ENCODE results near the gene C19orf47. TPM values are rescaled to one million over a fixed set of nuclear protein-coding genes. Genes with fewer than 3 reads are reported as not detected.

C19orf47 gene
- 215 TPM for total RNA-seq
- long read RNA-seq, partial matches to known transcripts, result 21 of 129 reads
- long read RNA-seq, other reads (novel, unspliced or antisense), result 103 of 129 reads

- peak; percentile 97 for ATAC-seq
- intact Hi-C loops (cut with micrococcal nuclease), result no loop called here
Observed at GRCh38 chr19:40348125-40348913, at the start of gene C19orf47, which contains the start of gene PLD3. Gene C19orf47 (minus strand): TSS chr19:40348397. CDS start chr19:40341857, 6,540 bp downstream. Gene PLD3 (plus strand): TSS chr19:40348695. CDS start chr19:40366484, 17,789 bp downstream.

GRCh38 chr19:40397568-40397906 lies 49.3 kb upstream of the C19orf47 start:
- ATAC-seq (no peak), DNase-seq (no peak)
- intact Hi-C loops (cut with micrococcal nuclease), result no loop called here

More at GRCh38 chr19:40348125-40348913, at the start of gene C19orf47, which contains the start of gene PLD3:
- peak; percentile 100 for DNase-seq

GRCh38 chr19:40396886-40397567 lies 48.8 kb upstream of the C19orf47 start:
- intact Hi-C loops (cut with micrococcal nuclease), result no loop called here
- DNase-seq (no peak), ATAC-seq (no peak)

GRCh38 chr19:40395956-40396355 lies 47.8 kb upstream of the C19orf47 start:
- intact Hi-C loops (cut with micrococcal nuclease), result no loop called here

GRCh38 chr19:40394816-40395210 lies 46.6 kb upstream of the C19orf47 start:
- DNase-seq (no peak), ATAC-seq (no peak)
- intact Hi-C loops (cut with micrococcal nuclease), result no loop called here

More at GRCh38 chr19:40395956-40396355, 47.8 kb upstream of the C19orf47 start:
- ATAC-seq (no peak), DNase-seq (no peak)

GRCh38 chr19:40393894-40394815 lies 46.0 kb upstream of the C19orf47 start:
- intact Hi-C loops (cut with micrococcal nuclease), result no loop called here
- no peak for DNase-seq
- no peak for ATAC-seq

- ATAC-seq (peak; percentile 47), DNase-seq (no peak)
- intact Hi-C loops (cut with micrococcal nuclease), result no loop called here
Observed at GRCh38 chr19:40392894-40393517, 44.8 kb upstream of the C19orf47 start.

GRCh38 chr19:40392123-40392522 lies 43.9 kb upstream of the C19orf47 start:
- intact Hi-C loops (cut with micrococcal nuclease), result no loop called here
- ATAC-seq (no peak), DNase-seq (no peak)

GRCh38 chr19:40390084-40390742 lies 42.0 kb upstream of the C19orf47 start, which contains the start of gene HIPK4:
Gene HIPK4 (minus strand): TSS chr19:40390181. CDS start chr19:40389902, 279 bp downstream.
- DNase-seq (no peak), ATAC-seq (no peak)
- intact Hi-C loops (cut with micrococcal nuclease), result no loop called here

- DNase-seq (no peak), ATAC-seq (no peak)
- intact Hi-C loops (cut with micrococcal nuclease), result no loop called here
Observed at GRCh38 chr19:40389404-40390083, 41.3 kb upstream of the C19orf47 start.

- intact Hi-C loops (cut with micrococcal nuclease), result no loop called here
- no peak for DNase-seq
- no peak for ATAC-seq
Observed at GRCh38 chr19:40388481-40388880, 40.3 kb upstream of the C19orf47 start.

- intact Hi-C loops (cut with micrococcal nuclease), result no loop called here
- no peak for DNase-seq
- ATAC-seq, result no peak
Observed at GRCh38 chr19:40387155-40387554, 39.0 kb upstream of the C19orf47 start.

- intact Hi-C loops (cut with micrococcal nuclease), result no loop called here
- no peak for ATAC-seq
- DNase-seq, result no peak
Observed at GRCh38 chr19:40383668-40384248, 35.6 kb upstream of the C19orf47 start.

- ATAC-seq, result no peak
- DNase-seq, result no peak
- intact Hi-C loops (cut with micrococcal nuclease), result no loop called here
Observed at GRCh38 chr19:40381321-40381720, 33.1 kb upstream of the C19orf47 start.

GRCh38 chr19:40380199-40381037 lies 32.2 kb upstream of the C19orf47 start:
- intact Hi-C loops (cut with micrococcal nuclease), result no loop called here
- no peak for ATAC-seq
- no peak for DNase-seq

GRCh38 chr19:40379446-40380198 lies 31.4 kb upstream of the C19orf47 start:
- DNase-seq (no peak), ATAC-seq (no peak)
- intact Hi-C loops (cut with micrococcal nuclease), result no loop called here
